ENCODE results near the gene HBG2. TPM values are rescaled to one million over a fixed set of nuclear protein-coding genes. Genes with fewer than 3 reads are reported as not detected.

HBG2 gene
- total RNA-seq, 2 donors from 2014 or later, result 0.71 TPM; not detected in 1

GRCh38 chr11:5238486-5238885 lies 16.1 kb downstream of the HBG2 start:
- intact Hi-C loops (cut with DNase I), result no loop called here
- no peak for DNase-seq (ENCODE audit: low spot score)

DNA sequence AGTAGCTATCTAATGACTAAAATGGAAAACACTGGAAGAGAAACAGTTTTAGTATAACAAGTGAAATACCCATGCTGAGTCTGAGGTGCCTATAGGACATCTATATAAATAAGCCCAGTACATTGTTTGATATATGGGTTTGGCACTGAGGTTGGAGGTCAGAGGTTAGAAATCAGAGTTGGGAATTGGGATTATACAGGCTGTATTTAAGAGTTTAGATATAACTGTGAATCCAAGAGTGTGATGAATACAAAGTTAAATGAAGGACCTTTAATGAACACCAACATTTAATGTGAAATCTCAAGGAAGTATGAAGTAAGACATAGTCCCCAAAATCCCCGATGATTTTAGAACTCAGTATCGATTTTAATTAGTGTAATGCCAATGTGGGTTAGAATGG lies 17.2 kb downstream of the HBG2 start:
- intact Hi-C loops (cut with DNase I), result no loop called here
- no peak for DNase-seq (ENCODE audit: low spot score)

- DNase-seq (ENCODE audit: low spot score), result no peak
- intact Hi-C loops (cut with DNase I), result no loop called here
Observed at GRCh38 chr11:5235364-5236095, 19.1 kb downstream of the HBG2 start.

DNA sequence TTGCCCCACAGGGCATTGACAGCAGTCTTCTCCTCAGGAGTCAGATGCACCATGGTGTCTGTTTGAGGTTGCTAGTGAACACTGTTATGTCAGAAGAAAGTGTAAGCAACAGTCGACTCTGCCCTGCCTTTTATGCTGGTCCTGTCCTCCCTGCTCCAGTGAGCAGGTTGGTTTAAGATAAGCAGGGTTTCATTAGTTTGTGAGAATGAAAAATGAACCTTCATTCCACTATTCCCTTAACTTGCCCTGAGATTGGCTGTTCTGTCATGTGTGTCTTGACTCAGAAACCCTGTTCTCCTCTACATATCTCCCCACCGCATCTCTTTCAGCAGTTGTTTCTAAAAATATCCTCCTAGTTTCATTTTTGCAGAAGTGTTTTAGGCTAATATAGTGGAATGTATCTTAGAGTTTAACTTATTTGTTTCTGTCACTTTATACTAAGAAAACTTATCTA lies 20.2 kb downstream of the HBG2 start, which contains the start of gene HBD:
Gene HBD, minus strand, starts transcription at position 103 of the 454 bp plus-strand sequence. Its CDS starts 50 bp downstream, at position 53.
- DNase-seq (ENCODE audit: low spot score), result no peak
- intact Hi-C loops (cut with DNase I), result no loop called here

DNA sequence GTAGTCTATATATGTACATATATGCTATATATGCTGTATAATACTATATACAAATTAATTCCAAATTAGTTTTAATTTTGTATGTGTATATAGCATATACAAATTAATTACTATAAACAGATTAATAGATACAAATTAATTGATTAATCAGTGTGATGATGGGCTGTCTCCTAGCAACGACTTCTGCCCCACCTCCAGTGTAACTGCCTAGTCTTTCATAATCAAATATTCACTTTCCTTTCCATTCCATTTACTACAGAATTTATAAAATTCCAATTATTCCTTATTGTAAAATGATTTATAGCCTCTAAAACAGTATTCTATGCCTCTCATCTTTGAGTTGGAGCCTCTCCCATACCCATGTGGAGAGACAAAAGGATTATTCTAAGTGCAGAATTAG lies 21.3 kb downstream of the HBG2 start:
- no peak for DNase-seq (ENCODE audit: low spot score)
- intact Hi-C loops (cut with DNase I), result no loop called here

- intact Hi-C loops (cut with DNase I), result no loop called here
- no peak for DNase-seq (ENCODE audit: low spot score)
Observed at GRCh38 chr11:5232821-5233220, 21.8 kb downstream of the HBG2 start.

DNA sequence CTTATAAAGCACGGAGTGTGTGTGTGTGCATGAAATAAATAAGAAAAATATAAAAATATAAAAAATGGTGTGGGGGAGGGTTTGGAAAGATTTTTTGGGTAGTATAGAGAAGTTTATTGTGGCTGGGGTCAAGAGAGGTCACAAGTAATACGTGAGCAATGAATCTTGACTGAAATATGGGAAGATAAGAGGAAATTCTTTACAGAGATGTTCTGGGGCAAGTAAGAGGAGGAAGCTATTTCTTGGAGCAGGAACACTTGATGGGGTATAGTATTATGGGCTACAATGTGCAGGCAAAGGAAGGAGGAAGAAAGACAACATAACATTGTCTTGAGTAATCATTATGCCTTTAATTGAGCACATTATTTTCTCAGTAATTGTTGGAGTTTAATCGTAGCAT lies 22.4 kb downstream of the HBG2 start:
- DNase-seq (ENCODE audit: low spot score), result no peak
- intact Hi-C loops (cut with DNase I), result no loop called here

GRCh38 chr11:5231111-5231510 lies 23.5 kb downstream of the HBG2 start:
- intact Hi-C loops (cut with DNase I), result no loop called here
- no peak for DNase-seq (ENCODE audit: low spot score)

GRCh38 chr11:5230266-5230665 lies 24.3 kb downstream of the HBG2 start:
- intact Hi-C loops (cut with DNase I), result no loop called here
- DNase-seq (ENCODE audit: low spot score), result no peak

DNA sequence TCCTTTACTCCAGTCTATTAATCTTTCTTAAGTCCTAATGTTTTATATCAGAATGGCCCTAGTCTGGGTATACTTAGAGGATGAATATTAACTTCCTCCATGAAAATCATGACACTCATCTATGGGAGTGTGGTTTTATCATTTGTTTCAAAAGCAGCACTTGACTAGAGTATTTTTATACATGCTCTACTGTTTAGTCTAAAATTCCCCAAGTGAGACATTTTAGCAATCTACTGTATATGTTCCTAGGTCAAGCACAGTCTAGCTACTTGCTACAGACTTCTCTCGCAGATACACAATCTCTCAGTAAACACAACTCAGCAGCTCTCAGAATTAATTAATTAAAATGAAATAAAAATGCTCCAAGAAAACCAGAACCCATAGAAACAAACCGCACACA lies 24.8 kb downstream of the HBG2 start:
- no peak for DNase-seq (ENCODE audit: low spot score)
- intact Hi-C loops (cut with DNase I), result no loop called here

DNA sequence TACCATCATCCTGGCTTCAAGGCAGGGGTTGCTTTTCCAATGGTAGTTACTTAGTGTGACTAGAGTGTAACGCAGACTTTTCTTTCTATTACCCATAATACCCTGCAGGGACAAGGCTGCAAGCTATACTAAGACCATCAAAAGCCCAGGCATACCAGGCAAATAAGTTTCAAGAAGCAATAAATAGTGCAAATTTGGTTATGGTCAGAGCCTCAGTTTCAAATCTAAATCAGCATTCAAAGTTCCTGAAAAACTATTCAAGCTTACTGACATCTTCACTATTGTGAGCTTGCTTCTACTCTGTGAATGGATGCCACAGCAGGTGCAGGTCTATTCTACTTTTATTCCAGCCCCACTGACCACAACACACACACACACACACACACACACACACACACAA lies 25.2 kb downstream of the HBG2 start:
- DNase-seq (ENCODE audit: low spot score), result no peak
- intact Hi-C loops (cut with DNase I), result no loop called here

DNA sequence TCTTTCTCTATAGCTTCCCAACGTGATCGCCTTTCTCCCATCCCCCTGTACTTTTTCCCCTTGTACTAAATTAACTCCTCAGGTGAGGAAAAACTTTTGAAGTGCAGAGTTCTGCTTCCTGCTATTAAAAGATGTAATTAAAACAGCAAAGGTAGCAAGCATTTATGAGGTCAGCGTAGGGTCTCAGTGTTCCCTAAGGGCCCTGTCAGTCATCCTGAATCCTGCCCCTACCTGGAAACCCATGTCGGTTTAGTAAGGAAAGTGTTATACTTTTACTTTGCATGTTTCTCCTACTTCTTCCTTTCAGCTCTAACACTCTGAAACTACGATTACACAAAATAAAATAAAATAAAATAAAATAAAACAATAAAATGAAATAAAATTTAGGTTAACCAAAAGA lies 26.5 kb downstream of the HBG2 start:
- intact Hi-C loops (cut with DNase I), result no loop called here
- DNase-seq (ENCODE audit: low spot score), result no peak

- intact Hi-C loops (cut with DNase I), result no loop called here
- DNase-seq (ENCODE audit: low spot score), result no peak
Observed at GRCh38 chr11:5227681-5228080, 26.9 kb downstream of the HBG2 start.

DNA sequence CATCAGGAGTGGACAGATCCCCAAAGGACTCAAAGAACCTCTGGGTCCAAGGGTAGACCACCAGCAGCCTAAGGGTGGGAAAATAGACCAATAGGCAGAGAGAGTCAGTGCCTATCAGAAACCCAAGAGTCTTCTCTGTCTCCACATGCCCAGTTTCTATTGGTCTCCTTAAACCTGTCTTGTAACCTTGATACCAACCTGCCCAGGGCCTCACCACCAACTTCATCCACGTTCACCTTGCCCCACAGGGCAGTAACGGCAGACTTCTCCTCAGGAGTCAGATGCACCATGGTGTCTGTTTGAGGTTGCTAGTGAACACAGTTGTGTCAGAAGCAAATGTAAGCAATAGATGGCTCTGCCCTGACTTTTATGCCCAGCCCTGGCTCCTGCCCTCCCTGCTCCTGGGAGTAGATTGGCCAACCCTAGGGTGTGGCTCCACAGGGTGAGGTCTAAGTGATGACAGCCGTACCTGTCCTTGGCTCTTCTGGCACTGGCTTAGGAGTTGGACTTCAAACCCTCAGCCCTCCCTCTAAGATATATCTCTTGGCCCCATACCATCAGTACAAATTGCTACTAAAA lies 27.8 kb downstream of the HBG2 start, which contains the start of gene HBB:
Gene HBB, minus strand, starts transcription at position 340 of the 579 bp plus-strand sequence. Its CDS starts 50 bp downstream, at position 290.
- intact Hi-C loops (cut with DNase I), result no loop called here
- DNase-seq (ENCODE audit: low spot score), result no peak

GRCh38 chr11:5225480-5225871 lies 29.1 kb downstream of the HBG2 start:
- no peak for DNase-seq (ENCODE audit: low spot score)
- intact Hi-C loops (cut with DNase I), result no loop called here

GRCh38 chr11:5224538-5225479 lies 29.8 kb downstream of the HBG2 start:
- intact Hi-C loops (cut with DNase I), result no loop called here
- DNase-seq (ENCODE audit: low spot score), result no peak

DNA sequence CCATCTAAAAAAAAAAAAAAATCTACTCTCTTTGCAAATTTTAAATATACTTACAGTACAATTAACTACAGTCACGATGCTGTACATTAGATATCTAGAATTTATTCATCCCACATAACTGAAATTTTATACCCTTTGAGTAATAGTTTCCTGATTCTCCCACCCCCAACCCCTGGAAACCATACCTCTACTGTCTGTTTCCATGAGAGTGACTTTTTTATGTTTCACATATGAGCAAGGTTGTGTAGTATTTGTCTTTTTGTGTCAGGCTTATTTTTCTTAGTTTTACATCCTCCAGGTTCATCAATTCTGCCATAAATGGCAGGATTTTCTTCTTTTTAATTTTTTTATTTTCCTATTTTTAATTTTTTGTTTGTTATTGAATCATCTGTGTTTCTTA lies 30.9 kb downstream of the HBG2 start:
- no peak for DNase-seq (ENCODE audit: low spot score)
- intact Hi-C loops (cut with DNase I), result no loop called here

GRCh38 chr11:5223146-5223545 lies 31.4 kb downstream of the HBG2 start:
- intact Hi-C loops (cut with DNase I), result no loop called here
- DNase-seq (ENCODE audit: low spot score), result no peak

- intact Hi-C loops (cut with DNase I), result no loop called here
- DNase-seq (ENCODE audit: low spot score), result no peak
Observed at GRCh38 chr11:5210376-5210885, 44.1 kb downstream of the HBG2 start.

GRCh38 chr11:5204787-5205186 lies 49.8 kb downstream of the HBG2 start:
- intact Hi-C loops (cut with DNase I), result loop anchor here (5.0 to 10.0 kb wide), 2 partner anchors 80 to 693 kb away; no protein-coding TSS in a partner anchor
- DNase-seq (ENCODE audit: low spot score), result no peak
